Body of pancreas (tissue), 4 donors: ENCODE measurements around the gene FGD5.

Experiments
- POLR2A ChIP-seq, 3 donors: fragments of 450-650 bp; IDR thresholded peaks; one replicate each; pipeline ENCODE4 v1.6.1; 2016; ENCODE audit warnings: antibody characterized with exemption in 3 of 3, mild to moderate bottlenecking in 2 of 3
- TF ChIP-seq, protein P1 (sequence below), 7 experiments: fragments of 450-650 bp in 4 of 7; fragments of 200-600 bp in 3 of 7; sonication (generic) in 3 of 7; IDR thresholded peaks; one replicate each; pipeline ENCODE4 v1.5.1; 2016 to 2019; ENCODE audit warnings: antibody characterized with exemption in 7 of 7

GRCh38 chr3:14876921-14877333 is 58.2 kb downstream of the FGD5 start:
- TF ChIP-seq POLR2A (IDR thresholded peaks at IDR 0.05): no peak
- TF ChIP-seq, protein P1, sequence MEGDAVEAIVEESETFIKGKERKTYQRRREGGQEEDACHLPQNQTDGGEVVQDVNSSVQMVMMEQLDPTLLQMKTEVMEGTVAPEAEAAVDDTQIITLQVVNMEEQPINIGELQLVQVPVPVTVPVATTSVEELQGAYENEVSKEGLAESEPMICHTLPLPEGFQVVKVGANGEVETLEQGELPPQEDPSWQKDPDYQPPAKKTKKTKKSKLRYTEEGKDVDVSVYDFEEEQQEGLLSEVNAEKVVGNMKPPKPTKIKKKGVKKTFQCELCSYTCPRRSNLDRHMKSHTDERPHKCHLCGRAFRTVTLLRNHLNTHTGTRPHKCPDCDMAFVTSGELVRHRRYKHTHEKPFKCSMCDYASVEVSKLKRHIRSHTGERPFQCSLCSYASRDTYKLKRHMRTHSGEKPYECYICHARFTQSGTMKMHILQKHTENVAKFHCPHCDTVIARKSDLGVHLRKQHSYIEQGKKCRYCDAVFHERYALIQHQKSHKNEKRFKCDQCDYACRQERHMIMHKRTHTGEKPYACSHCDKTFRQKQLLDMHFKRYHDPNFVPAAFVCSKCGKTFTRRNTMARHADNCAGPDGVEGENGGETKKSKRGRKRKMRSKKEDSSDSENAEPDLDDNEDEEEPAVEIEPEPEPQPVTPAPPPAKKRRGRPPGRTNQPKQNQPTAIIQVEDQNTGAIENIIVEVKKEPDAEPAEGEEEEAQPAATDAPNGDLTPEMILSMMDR (IDR thresholded peaks at IDR 0.05): no peak
